Measurements from ENCODE around the gene NKX2-1.
"Not testable (repeated sequence)": the region's sequence is repeated elsewhere in the genome, so short reads cannot be mapped to it uniquely, and the experiment has no call there.

NKX2-1 gene

DNA sequence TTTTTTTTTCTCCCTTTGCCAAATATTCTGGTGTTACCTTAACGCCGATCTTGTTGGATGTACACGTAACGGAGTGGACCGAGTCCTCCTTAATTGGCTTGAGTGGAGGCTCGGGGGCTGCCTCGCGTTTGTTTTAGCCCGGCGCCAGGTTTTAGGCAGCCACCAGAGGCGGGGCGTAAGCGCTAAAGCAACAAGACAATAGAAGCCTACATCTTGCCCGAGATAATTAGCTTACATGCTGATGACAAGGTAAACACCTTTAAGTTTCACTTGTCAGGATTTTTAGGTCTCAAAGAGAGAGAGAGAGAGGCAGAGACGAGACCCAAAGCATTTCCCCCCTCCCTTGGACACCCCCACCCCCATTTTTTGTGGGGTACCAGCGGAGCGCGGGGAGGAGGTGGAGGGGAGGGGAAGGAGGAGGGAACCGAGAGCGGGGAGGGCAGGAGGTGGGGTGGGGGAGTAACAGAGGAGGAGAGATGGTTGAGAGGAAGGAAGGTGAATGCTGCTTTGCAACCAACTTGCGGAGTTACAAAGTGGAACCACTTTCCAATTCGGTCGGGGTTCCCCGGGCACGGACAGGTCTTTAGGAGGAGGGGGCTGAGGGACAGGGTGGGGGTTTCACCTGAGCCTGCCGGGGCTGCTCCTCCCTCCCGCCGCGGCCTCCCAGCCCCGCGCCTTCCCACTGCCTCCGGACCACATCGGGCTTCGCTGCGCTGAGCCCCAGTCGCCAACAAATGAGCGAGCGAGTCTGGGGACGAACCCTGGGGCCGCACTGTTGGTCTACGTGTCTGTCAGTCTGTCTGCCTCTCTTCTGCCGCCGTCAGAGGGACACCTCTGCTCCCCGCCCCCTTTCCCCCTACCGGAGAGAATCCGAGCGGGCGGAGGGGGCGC, at the start of gene NKX2-1:
Gene NKX2-1, minus strand, starts transcription at position 802 of the 891 bp plus-strand sequence. Its CDS starts 103 bp downstream, at position 699.
- no peak for DNase-seq

DNA sequence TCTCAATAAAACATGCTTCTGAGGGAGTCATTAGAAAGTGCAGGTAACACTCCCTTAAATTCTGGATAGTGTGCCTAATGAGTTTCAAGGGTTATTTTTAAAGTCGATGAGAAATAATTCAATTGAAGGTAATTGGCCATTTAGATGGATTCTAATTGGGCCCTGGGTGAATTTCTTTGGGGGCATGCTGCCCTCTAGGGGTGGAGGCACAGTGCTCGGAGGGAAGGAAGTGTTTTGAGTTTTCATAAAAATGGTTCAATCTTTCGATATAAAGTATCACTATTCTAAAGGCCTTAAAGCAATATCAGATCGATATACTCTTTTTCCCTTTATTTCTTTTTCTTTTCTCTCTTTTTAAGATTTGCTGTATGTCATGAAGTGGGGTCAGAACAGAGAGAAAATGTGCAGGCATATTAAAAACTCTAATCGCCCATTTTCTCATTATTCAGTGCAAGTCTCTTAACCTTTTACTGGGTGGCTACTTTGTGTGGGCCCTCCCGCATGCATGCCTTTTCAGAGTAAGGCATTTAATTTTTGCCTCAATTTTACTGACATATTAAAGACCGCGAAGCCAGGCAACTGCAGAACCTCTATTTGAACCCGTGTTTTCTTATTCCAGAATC, 36.9 kb upstream of the NKX2-1 start:
- peak; percentile 32 for DNase-seq

DNA sequence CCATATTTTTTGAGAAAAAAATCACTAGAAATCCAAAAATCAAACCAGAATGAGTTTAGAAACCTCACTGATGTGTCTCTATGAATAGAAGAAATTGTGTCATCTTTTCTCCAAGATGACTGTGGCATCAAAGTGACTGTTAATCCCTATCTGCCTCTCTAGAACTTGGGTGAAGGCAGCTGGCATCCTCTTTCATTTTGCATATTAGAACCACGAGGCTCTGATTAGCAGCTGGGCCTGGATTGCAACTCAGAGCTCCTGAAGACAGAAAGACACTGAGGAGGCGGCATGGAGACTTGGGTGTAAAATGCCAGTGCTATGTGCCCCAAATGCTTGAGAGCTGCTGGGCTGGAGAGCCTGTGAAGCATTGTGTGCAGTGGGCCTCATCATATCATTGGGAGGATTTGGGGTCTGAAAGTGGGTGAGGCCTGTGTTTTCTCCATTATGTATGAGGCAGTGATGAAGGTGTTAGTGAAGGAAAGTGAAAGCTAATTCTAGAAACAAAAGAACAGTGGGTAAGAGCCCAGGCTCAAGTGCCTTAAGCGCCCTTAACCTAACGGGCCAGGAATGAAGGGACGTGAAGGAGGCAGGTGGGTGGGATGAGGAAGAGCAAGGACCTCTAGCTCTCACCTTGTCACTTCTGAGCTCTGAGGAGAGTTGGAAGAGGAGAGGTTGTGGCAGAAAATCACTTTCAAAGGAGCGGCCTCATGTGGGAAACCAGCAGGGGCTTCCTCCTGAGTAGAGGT, 36.1 kb upstream of the NKX2-1 start:
- no peak for DNase-seq

DNA sequence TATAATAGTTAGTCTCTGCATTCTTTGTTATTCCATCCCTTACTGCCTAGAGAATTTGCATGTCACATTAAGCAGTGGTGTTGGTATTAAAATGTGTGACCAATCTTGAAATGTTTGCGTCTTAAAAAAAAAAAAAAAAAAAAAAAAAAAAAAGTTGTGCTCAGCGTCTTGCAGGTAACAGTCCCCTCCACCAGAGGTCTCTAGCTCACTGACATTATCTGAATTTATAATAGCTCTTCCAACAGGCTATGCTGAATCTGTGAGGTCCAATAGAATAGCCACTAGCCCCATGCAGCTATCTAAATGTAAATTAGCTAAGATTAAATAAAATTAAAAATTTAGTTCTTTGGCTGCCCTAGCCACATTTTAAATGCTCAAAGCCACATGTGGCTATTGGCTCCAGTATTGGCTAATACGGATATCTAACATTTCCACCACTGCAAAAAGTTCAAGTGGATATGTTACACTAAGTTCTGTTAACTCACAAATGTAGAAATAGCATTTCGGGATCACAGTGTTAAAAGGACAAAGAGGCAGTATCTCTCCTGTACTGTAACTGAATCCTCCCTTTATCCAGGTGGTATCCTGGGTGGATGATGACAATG, 33.7 kb upstream of the NKX2-1 start:
- DNase-seq = no peak

DNA sequence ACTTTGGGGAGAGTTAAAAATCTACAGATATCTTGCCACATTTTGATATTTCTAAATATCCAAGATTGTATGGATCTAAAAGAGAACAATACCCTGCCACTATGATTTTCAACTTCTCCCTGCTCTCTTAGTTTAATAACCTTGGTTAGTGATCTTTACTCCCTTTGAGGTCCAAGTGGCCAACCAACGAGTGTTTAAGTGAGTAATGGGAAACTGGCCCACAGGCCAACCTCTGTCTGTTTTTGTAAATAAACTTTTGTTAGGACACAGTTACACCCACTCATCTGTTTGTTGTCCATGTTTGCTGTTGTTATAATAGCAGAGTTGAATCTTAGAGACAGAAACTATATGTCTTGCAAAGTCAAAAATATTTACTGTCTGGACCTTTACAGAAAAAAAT, 30.9 kb upstream of the NKX2-1 start:
- DNase-seq = no peak

DNA sequence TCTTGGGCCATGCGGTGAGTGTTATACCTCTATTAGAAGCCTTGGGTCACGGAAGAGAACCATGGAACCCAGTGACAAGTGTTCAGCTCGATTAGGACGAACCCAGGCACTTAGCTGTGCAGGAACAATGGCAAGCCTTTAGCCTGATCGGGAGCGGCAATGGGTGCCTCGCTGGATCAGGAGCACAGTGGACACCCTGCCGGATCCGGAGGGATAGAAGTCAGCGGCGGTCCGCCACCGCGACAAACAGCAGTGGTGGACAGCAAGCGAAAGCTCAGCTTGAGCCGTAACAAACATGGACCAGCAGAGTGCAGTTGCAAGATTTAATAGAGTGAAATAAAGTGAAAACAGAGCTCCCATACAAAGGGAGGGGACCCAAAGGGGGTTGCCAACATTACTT, 24.2 kb upstream of the NKX2-1 start:
- not testable (repeated sequence) for DNase-seq

DNA sequence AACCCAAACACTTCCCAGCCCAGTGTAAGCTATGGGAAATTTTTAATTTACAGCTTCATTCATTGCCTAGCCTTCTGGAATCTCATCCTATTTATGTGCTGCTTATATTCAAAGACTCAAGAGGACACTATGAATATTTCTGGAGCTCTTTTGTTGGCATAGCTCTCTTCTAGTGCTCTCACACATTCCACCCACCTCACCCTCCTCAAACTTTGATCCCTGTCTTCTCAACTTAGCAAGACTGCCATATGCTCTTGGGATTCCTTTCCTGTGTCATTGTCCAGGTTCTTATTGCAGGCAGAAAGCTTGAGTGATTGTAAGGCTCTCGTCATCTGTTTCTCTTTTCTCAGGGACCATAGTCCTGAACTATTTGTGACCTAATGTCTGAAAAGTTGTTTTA, 18.0 kb upstream of the NKX2-1 start:
- no peak for DNase-seq

DNA sequence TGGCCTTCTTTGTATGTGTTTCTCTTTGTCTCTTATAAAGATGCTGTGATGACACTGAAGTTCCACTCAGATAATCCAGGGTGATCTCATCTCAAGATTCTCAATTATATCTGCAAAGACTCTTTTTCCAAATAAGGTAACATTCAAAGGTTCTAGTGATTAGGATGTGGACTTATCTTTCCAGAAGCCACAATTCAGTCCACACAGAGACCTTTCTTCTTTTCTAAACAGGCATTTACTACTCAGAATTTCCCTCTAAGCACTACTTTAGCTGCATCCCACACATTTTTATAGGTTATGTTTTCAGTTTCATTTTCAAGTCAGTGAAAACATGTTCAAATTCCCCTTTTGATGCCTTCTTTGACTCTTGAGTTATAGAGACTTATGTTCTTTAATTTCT, 9.0 kb upstream of the NKX2-1 start:
- no peak for DNase-seq

DNA sequence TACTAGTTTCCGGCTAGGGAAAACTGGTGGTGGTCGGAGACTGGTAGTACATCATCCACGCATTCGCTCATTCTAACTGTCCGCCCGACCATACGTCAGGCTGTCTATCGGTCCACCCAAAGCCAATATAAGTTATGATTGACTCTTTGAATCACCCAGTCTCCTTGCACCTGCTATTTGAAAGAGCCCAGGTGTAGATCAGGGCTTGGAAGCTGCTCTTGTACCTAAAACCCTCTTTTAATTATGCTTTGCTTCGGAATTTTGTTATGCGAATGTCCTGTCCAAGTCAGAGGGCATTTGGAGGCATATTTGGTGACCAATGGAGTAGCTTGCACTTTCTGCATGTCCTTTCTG, 5.7 kb upstream of the NKX2-1 start:
- DNase-seq = no peak

DNA sequence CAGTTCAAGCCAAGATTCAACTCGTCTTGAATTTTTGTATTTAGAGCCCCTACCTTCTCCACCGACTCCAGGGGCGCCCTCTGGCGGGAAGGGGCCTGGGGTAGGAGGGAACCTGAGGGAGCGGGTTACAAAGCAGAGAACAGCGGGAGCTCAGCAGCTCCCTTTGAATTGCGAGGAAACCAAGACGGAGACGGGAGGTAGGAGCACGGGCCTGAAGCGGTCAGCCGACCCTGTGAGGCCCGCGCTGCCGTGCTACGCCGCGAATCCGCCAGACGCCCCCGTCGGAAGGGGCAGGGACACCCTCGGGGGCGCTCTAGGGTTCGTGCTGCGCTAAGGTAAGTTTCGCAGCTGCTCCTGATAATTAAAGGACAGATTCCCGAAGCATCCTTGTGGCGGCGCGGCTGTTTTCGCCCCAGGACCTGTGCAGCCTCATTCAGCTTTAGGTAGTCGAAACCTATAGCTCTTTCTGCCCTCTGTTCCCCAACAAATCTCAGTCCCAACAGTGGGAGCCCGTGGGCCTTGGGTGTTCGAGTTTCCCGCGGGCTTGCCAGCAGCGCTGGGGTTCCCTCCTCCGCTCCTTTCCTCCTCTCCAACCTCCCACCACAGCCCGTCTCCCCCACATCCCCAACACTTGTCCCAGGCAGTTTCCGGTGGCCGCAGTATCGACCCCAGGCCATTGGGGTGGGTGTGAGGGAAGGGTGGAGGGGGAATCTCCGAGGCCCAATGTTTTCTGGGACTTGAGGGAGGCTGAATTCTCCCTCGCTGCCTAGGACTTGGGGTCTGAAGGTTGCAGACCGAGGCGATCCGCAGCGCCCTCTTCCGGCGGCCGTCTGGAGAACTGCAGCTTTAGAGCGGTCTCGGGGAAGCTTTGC, 5.1 kb upstream of the NKX2-1 start:
- DNase-seq = no peak

DNA sequence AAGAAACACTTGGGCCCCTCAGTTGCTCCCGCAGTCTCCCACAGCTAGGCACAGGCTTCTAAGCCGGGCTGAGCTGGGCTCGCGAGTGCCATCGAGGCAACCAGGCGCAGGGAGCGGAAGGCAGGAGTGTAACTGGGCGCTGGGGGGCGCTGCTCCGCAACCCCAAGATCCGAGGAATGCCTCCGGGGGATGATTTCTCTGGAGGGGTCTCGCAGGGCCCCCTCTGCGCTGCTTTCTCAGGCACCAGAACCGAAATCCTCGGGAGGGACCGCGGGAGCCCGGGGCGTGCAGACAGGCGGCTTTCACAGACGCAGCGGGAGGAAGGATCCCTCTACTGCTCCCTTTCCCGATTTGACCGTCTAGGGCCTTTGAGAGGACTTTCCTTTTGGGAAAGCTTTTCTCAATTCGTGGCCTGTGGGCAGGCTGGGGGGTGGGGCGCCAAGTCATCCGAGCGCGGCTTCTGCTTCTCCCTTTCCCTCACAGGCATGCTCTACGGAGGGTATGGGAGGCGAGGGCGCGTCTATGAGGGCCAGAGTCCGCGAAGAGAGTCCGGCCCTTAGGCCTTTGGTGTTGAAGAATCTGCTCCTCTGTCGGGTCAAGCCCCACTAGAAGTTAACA, 4.3 kb upstream of the NKX2-1 start:
- DNase-seq = no peak

DNA sequence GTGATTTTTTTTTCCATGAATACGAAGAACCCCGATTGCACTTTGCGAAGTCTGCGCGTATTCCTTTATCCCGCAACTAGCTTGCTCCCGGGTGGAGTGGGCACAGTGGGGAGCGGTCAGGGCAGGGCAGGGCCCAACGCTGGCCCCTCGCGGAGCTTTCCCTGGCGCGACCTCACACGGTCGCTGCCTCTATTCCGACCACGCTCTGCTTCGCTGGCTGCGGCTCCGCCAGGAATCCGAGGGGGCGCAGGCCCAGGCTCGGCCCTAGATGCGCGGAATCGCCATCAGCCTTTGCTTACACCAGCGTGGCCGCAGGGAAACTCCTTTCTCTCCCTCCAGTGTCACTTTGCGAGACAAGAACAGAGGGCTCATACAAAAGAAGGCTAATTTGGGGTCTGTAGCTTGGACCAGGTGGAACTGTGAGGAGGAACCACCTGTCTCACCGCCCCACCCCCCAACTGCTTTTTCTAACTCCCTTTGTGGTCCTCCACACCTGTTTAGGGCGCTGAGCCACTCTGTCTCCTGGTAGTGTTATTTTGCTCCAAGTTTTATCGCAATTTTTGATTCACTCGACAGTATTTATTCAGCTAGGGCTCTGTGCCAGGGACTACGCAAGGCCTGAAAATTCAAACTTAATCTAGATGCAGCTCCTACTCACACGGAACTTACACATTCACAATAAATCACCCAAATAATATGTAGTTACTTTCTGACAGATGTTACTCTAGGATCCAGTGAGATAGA, 3.1 kb upstream of the NKX2-1 start:
- no peak for DNase-seq

DNA sequence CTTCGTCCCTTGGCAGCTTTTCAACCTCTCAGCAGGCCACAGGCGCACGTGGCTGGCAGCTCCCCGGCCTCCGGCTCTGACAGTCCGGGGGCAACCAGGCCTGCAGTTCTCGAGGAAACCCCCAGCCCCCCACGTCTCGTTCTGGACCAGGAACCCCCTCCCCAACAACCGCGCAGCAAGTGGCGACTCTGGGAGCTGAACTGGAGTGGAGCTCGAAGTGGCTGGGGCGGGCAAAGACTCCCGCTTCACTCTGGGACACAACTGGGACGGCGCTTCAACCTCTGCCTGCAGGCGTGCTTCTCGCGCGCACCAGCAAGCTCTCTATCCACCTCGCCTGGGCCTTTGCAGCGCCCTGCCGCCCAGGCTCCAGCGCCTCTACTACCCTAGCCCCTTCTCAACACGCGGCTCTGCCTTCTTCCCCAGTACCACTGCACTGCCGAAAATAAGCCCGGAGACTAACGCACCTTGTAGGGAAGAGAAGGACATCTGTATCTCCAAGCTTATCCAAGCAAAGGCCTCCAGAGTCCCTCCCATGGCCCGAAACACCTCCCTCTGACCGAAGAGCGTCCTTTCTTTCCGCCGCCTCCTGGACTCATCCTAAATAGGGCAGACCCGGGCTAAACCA, 2.4 kb upstream of the NKX2-1 start:
- DNase-seq = no peak

DNA sequence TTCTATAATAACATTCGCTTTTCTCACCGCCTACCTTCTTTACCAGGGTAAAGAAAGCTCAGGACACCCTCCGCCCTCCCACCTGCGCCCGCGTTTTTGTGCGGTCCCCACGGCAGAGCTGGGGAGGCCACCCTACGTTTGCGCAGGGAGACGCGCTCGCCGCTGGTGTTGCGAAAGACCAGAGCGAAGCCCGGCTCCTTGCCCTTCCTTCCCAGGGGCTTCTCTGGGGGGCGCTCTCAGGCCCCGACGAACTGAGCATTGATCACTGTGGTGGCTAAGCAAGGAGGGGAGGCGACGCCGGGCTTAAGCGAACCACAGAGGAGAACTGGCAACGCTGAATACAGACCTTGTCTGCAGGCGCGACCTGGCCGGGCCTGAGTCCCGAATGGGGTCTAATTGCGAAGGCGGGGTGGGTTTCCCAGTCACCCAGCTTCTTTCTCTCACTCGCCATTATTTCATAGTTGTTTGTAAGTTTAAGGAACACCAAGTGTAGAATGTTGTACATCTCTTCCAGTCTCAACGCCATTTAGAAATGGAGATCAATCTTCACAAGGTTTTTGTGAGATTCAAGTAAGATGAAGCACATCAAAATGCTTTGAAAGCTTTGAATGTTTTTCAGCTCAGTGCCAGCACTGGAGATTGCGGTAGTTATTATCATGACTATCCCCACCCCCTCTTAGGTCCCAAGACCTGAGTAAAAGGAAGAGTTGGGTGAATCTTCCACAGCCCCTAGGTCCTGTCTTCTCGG, 1.7 kb upstream of the NKX2-1 start:
- no peak for DNase-seq

DNA sequence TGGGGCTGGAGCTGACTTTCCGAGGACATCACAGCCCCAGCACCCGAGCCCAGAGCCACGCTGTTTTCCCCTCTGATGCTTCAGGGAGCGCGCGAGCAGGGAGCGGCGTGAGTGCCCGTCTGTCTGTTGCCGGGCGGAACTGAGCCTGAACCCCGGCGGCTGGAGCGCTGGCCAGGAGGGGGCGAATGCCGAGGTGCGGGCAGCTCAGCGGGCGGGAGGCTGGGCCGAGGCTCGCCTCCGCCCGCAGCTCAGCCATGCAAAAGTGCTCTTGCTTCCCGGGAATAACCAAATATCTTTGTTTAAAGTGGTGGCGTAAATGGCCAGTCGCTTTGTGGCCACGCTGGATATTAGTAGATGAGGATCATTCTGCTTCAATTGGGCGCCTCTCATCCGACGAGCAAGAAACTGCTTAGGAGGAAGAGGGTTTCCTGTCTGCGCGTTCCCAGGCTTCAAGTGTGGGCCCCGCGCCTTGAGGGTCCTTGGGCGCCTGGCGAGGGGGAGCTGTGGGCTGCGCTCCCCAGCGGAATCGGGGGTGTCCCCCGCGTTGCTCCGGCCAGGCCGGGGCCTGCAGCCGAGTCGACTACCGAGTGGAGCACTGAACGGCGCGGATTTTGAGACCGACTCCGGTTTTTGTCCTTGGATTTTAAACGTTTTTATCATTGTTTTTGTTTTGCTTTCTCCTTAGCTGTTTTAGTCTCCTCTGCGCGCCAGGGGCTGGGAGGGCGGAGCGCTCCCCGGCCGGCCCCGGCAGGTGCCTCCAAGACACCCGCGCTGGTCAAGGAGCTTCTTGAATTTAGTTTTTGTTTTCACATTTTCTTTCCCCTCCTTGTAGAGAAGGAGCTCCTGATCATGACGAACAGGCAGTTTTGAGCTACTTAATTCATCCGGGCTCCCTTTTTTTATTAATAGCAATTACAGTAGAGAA, 831 bp upstream of the NKX2-1 start:
- no peak for DNase-seq

DNA sequence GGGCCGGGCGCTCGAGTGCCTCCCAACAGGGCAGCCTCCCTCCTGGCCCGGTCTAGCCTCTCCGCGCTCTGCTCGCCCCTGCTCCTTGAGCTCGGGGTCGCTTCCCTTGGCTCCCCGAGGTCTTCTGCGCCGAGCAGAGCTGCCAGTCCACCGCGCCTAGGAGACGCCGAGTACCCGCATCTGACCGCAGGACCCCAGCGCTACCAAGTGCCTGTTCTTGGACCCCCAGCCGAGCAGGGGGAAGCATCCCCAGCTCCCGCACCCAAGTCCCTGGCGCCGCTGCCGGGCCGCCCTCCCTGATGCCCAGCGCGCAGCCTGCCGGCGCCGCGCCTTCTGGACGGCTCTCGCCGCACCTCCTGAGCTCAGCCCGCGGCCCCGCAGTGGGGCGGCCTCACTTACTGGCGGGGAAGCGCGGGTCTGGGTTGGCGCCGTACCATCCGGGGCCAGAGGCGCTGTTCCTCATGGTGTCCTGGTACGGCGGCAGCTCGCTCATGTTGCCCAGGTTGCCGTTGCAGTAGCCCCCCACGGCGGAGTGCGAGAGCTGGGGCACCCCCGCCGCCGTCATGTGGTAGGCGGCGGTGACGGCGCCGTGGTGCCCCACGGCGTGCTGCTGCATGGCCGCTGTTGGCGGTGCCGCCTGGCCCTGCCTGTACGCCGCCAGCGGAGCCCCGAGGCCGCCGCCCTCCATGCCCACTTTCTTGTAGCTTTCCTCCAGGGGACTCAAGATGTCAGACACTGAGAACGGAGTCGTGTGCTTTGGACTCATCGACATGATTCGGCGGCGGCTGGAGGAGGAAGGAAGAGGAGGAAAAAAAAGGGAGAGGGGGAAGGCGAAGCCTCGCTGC, 1.2 kb downstream of the NKX2-1 start:
- no peak for DNase-seq

DNA sequence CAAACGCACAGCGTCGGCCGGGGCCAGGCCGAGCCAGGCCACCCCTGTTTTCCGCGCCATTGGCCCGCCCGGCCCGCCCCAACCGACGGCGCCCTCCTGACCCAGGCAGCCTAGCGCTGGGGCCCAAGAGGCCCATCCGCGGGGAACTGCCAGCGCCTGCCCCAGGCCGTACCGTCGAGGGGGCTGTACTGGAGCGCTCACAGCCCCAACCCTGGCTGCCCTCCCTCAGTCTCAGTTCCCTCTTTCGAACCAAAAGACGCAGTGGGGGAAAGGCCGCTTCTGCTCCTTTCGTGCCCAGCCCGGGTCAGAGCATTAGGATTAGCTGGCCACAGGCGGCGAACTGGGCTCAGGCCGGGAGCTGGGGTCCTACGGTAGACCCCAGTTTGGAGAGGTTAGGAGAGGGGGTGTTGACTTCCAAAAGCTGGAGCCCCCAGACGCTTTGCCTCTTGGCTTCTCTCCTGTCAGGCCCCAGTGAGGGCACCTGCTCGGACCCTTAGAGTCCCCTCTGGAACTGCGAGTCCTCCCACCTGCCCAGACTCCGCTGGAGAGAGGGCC, 1.9 kb downstream of the NKX2-1 start:
- no peak for DNase-seq

All from stimulated activated CD4-positive, alpha-beta T cell treated with anti-CD3 and anti-CD28 coated beads, Interleukin-4, amount 100 ng/mL, for 24 hours (primary cell).